Islet of Langerhans (tissue), 1 donor: ENCODE results near the gene TMX4.
"Not testable (repeated sequence)": the region's sequence is repeated elsewhere in the genome, so short reads cannot be mapped to it uniquely, and the experiment has no call there.

ENCODE experiments used
- FAIRE-seq: peaks from one replicate; lab custom pipeline; 2011; peaks lifted over from hg19 to GRCh38; lab: Jason Lieb, UNC

TMX4 gene

GRCh38 chr20:7967199-7967844, 52.2 kb downstream of the TMX4 start:
- FAIRE-seq: no peak

GRCh38 chr20:7966176-7966575, 53.4 kb downstream of the TMX4 start:
- peak; percentile 66 for FAIRE-seq

- no peak for FAIRE-seq
These were observed 60.1 kb downstream of the TMX4 start for GRCh38 chr20:7959484-7959883.

- not testable (repeated sequence) for FAIRE-seq
These were observed 63.0 kb downstream of the TMX4 start for GRCh38 chr20:7956561-7956960.

GRCh38 chr20:7950387-7950786, 69.2 kb downstream of the TMX4 start:
- FAIRE-seq: no peak

GRCh38 chr20:7943891-7944290, 75.7 kb downstream of the TMX4 start:
- no peak for FAIRE-seq

- FAIRE-seq: no peak
These were observed 79.2 kb downstream of the TMX4 start, which contains the start of gene HAO1 for GRCh38 chr20:7940341-7940740. Gene HAO1 (minus strand): TSS chr20:7940458. CDS start chr20:7940422, 36 bp downstream.

- FAIRE-seq: no peak
These were observed 79.9 kb downstream of the TMX4 start for GRCh38 chr20:7939663-7940062.

- no peak for FAIRE-seq
These were observed 81.5 kb downstream of the TMX4 start for GRCh38 chr20:7938058-7938457.

- no peak for FAIRE-seq
These were observed 82.2 kb downstream of the TMX4 start for GRCh38 chr20:7937328-7937727.

GRCh38 chr20:7935027-7935551, 84.5 kb downstream of the TMX4 start:
- FAIRE-seq: no peak

GRCh38 chr20:7933346-7933745, 86.2 kb downstream of the TMX4 start:
- no peak for FAIRE-seq

GRCh38 chr20:7930343-7930742, 89.2 kb downstream of the TMX4 start:
- FAIRE-seq: no peak
